ENCODE data around the gene SMAD2.

Gene SMAD2

DNA sequence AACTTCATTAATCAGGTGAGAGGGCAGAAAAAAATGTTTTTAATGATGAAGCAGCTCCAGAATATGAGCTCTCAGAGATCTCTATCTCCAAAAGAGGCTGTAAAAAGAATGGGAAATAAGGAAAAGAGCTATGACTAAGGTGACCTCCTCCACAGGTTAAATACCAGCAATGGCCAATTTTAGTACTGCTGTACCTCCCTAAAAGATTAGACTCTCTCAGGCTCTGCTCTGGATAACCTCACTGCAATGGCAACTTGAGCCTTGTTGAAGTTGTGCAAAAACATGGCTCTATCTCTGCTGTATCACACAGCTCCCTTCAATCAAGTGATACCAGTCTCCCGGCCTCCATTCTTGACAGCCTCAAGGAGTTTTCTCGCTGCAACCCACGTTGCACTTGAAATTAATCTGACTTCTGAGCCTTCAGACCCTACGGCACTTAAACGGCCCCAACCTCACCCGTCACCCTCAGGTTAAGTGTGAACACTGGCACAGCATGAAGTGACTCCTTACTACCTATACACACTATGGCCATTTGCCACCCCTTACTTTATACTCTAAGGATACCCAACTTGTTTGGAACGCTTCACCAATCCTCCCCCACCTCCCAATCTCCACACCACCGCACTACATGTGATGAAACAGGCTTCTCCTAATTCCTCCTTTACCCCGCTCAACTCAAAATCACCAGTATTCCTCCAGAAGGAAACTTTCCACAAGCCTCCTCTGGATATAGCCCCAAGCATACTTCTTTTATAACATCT is 36.3 kb downstream of the SMAD2 start:
- no peak for DNase-seq

DNA sequence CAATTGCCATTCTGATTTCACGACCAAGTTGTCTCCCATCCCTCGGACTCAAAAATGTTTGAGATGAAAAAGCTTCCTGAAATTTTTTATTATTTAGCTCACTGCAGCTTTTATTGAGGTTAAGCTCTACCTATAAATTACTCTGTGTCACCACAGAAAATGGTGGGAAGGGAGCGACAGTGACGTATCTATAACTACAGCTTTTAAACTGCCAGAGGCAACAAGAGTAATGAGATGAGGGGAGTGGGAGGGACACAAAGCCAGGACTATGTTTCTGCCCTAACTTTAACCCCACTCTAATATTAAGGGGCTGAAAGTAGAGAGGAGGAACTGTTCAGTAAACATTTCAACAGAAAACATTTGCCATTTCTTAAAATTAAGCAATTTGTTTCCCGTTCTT is 37.4 kb downstream of the SMAD2 start:
- no peak for DNase-seq

DNA sequence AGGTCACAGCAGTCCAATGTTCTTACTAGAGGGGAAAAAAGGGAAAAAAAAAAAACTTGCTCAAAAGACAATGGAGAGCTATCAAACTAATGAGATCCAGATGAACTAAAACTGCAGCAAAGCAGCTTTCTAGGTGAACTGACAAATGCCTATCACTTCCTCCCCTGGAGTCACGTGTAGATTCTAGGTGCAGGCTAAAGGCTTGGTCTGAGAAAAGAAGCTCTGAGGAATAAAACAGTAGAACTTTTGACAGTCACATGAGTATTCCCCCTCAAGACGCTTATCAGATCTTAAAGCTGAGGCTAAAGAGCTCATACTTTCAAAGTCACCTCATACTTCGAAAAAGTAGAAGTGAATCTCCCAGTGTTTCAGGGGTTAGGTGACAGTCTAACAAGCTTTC is 42.3 kb downstream of the SMAD2 start:
- DNase-seq: no peak

DNA sequence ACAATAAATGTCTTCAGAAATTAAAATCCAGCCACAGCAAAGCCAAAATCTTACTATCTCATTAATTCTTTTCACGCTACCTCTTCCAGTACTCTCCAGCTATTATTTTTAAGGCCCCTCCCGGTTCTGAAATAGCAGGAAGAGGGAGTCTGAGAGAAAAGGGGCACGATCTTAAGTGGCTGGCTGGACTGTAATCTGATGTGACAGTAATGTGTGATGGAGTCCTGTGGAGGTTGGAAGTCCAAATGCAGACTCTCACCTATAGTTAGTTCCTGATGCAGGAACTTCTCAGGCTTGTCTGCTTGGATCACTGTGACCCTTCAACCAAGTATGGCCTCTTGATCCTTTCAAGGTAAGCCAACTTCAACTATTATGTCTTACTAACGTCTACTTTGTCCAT is 43.2 kb downstream of the SMAD2 start:
- no peak for DNase-seq

DNA sequence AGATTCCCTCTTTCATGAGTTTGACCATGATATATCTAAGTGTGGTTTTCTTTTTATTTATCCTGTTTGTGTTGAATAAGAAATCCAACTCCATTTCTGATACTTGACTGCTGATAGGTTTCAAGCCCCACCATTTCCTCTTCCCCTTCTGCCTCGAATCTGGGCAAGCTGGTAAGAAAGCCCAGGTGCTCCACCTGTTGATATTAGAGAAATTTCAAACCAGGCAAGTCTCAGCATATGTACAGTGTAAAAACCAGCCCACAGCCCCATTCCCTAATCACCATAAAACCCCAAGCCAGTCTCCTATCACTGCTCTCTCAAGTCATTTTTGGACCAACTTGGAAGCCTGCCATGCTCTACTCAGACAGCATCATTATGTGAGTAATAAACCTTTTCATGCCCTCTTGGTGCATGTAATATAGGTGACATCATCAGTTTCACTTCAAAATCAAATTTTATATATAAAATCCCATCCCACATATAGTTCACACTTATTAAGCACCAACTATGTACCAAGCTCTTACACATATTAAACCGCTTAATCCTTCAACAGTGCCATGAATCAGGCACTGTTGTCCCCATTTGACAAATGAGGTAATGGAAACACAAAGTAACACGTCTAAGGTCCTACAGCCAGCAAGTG is 46.6 kb downstream of the SMAD2 start:
- DNase-seq: no peak

DNA sequence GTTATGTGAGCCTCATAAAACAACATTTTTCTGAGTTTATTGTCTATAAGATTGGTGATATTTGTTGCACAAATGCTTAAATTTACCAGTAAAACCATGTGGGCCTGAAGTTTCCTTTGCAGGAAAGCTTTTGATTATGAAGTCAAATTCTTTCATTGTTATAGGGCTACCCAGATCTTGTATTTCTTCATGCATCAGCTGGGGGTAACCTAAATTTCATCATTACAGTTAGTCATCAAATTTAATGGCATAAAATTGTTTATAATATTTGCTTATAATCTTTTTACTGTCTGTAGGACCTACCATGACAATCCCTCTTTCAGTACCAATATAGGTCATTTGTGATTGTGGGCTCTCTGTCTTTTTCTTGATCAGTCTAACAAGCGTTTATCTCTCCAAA is 47.8 kb downstream of the SMAD2 start:
- no peak for DNase-seq

DNA sequence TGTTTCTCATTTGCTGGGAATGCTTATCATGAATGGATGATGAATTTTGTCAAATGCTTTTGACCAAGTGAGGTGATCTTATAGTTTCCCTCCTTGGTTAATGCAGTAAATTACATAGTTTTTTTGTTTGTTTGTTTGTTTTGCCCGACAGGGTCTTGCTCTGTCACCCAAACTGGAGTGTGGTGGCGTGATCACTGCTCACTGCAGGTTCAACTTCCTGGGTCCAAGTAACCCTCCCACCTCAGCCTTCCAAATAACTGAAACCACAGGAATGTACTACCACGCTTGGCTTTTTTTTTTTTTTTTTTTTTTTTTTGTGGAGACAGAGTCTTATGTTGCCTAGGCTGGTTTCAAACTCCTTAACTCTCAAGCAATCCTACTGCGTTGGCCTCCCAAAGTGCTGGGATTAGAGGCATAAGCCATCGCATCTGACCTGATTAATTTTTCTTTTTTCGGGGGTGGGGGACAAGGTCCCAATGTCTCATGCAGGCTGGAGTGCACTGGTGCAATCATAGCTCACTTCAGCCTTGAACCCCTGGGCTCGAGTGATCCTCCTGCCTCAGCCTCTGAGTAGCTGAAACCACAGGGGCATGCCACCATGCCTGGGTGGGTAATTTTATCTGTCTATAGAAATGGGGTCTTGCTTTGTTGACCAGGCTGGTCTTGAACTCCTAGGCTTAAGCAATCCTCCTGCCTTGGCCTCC is 48.6 kb downstream of the SMAD2 start:
- DNase-seq: no peak

DNA sequence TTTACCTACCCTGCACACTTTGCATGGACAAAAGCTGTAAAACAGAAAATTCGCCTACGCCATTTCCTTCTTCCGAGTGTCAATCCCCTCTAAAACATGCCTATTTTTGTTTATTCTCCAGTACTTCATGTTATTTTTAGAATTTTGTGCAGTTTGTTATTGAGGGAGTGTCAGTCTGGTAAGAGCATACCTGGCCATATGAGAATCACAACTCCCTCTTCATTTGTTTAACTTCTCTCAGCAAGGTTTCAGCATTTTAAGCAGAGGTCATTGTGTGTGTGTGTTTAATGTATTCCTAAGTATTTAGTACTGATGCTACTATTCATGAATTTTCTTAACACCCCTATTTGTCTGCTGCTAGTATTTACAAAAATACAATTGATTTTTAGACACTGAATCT is 49.4 kb downstream of the SMAD2 start:
- no peak for DNase-seq

DNA sequence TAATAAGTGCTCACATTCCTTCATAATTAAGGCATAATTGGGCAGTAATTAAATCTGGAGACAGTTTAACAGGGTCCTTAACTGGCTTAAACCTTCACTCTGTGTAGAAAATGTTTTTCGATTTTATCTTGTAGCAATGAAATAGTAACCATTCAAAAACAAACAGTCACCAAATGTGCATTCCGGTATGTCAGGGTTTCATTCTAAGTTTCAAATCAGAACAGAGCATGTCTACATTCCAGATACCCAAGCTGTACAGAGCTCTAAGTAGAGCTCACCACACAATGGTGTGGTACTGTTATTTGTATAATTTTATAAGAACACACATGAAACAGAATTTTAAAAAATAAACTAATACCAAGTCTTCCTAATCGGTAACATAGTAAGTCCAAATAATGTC is 52.6 kb downstream of the SMAD2 start:
- no peak for DNase-seq

DNA sequence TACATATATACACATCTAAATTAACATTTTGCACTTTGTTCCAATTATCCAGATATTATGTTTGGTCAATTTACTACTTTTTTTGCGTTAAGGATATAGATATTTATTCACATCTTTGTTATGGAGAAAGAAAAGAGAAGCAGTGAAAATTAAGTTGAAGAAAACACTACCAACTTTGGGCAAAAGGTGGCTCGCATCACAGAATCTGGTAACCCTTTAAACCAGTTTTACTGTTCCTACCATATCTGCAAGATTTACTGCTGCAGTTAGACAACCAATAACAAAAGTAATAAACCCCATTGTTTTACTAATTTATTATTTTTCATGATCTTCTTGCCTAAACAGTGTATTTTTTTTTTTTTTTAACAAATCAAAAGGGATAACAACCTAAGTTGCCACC is 53.6 kb downstream of the SMAD2 start:
- no peak for DNase-seq

DNA sequence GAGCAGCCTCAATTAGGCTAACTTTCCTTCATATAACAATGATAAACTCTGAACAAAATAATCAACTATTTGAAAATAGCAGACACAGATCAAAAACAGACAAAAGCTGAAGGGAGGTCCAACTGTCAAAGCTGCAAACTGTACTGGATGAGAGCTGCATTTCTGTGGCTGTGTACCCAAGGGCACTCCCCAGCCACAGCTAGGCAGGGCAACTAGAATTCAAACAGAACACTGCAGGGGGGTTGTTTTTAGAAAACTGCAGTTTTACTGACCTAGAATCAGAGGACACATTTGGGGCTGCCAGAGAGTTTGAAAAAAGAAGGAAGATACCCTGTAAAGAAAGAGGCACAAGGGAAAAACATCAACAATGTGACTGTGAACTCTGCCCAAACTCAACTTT is 56.8 kb downstream of the SMAD2 start:
- no peak for DNase-seq

DNA sequence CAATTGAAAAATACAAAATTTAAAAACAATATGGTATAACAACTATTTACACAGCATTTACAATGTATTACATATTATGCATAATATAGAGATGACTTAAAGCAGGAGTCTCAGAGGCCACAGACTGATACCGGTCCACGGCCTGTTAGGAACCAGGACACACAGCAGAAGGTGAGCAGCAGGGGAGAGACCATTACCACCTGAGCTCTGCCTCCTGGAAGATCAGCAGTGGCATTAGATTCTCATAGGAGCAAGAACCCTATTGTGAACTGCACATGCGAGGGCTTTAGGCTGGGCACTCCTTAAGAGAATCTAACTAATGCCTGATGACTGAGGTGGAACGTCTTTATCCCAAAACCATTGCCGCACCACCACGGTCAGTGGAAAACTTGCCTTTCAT is 58.0 kb downstream of the SMAD2 start:
- DNase-seq: no peak

DNA sequence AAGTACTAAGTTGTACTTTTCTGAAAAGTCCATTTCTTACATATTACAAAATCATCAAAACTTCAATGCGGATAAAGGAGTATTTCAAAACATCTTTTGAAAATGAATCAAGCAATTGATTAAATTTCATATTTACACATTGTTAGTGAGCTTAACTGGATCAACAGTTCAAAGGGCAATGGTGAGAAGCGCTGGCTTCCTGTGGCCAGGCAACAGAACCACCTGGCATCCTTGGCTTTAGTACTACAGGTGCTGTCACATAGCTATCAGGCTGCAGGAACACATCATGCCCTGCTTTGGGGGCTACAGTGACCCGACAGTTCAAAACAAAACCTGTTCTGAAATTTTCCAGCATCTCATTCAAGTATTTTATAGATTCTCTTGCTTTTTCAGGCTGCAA is 59.2 kb downstream of the SMAD2 start:
- DNase-seq: peak; percentile 31

DNA sequence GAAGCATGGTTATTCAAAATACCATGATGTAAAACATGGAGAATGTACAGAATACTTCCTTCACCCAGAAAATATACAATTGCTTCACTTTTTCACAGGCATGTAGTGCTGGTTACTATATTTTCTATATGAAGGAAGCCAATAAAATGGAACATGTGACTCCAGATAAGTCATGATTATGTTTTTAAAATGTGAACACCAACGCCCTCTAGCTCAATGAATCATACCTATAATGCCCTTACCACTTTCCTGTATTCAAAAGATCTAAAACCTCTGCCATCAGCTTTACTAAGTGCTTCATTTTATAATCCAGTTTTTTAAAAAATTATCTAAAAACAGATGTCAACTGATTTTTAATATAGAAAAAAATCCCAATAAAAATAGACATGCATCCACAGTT is 59.9 kb downstream of the SMAD2 start:
- DNase-seq: no peak

DNA sequence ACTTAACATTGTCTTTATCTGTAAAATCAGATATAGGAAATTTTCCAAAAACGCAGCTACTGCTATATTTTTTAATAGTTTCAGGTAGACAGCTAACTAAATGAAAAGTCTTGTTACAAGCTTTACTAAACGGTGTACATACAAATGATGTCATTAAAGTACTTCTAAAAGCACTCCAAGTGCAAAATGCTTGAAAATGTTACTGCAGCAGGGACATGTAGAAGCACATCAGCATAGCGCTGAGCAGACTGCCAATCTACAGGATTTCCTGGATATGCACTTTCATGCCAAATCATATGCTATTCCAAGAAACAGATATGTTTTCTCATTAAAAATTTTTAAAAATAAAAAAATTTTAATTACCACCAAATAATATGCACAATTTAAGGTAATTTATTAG is 61.7 kb downstream of the SMAD2 start:
- peak; percentile 31 for DNase-seq

DNA sequence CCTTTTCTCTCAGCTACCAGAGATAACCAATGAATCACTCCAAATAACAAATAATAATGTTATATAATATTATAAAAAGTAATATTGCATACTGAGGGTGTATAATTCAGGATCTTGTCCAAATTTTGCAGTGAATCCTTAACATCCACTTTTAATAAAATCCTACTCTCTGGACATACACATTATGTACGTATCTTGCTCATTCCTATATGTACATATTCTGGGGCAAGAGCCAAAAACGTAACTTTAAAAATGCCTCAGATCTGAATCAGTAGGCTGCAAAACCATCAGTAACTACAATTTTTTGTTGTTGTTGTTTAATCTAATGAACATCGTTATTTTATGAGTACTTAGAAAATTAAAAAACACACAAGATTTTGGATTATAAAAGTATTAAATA is 65.3 kb downstream of the SMAD2 start:
- no peak for DNase-seq

DNA sequence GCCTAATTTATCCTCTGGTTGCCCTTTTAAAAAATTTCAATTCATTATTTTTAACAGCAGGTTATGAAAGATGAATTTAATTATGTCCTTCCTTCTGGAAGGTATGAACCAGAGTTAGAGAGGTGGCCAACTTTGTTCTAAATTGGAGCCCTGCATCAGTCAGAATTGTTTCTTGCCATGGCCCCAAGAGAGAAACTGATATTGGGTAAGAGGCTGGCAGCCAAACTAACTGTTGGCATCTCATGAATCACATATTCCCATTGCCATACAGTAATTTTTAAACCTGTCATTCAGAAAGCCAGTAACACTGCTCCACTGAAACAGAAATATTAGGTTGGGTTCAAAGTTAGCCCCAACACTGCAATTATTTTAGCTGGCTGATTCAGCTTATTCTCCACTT is 67.4 kb downstream of the SMAD2 start:
- no peak for DNase-seq

DNA sequence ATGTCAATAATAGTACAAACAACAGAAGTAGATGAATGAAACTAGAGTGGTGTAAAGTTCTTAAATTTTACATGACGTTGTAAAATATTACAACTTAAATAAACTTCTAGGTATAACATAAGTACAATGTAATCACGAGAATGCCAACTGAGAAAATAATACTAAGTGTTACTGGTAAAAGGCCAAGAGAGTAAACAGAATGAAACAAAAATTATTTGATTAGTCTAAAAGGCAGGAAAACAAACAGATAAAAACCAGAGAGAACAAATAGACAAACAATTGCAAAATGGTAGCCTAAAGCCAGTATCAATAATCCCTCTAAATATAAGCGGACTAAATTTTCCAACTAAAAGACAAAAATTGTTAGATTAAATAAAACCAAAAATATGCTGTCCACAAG is 71.9 kb downstream of the SMAD2 start:
- no peak for DNase-seq

DNA sequence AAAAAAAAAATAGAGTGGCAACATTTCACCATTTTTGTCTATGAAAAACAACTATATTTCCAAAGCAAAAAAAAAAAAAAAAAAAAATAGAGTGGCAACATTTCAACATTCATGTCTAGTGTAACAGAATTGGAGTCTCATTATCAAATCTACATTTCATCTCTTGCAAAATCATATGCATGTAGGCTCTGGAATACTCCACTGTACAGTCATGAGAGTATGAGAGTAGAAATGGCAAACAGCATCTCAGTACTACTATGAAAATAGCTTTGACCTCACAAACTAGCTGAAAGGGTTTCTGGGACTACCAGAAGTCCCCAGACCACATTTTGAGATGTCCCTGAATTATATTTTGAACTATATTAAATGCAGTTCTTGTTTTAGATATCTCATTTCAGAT is 82.8 kb downstream of the SMAD2 start:
- no peak for DNase-seq

DNA sequence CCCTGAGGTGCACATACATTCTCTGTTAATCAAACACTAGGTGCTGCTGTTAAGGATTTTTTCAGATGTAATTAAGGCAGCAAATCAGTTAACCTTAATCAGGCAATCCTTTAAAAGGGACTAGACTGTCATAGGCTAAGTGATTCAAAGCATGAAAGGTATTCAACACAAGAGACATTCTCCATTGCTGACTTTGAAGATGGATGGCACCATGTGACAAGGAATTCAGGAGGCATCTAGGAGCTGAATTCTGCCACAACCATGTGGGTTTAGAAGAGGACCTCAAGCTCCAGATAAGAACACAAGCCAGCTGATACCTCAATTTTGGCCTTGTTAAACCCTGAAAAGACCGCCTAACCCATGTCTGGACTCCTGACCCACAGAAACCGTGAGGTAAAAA is 84.0 kb downstream of the SMAD2 start:
- no peak for DNase-seq

DNA sequence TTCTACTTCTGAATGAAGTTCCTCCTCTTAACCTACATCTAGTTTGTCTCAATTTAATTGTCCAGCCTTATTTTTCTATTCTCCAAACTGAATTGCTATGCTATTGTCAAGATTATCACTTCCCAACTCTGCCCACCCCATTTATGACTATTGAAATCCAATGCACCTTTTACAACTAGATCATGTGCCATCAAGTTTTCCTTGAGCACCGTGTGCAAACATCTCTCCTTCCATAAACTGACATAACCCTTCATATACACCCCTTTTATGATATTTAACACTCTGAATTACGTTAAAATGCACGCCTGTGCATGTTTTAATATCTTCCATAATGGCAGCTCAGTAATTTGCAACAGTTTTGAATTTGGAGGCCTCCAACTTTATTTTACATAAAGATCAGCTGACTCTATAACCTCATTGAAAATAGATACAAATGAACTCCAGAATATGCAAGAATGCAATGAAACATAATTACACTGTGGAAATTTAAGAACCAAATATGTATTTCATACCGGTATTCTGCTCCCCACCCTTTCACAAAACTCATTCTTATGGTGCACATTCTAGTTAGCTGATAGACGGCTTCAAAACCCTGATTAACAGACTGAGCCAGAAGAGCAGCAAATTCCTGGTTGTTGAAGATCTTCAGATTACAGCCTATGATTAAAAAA is 85.5 kb downstream of the SMAD2 start:
- no peak for DNase-seq

DNA sequence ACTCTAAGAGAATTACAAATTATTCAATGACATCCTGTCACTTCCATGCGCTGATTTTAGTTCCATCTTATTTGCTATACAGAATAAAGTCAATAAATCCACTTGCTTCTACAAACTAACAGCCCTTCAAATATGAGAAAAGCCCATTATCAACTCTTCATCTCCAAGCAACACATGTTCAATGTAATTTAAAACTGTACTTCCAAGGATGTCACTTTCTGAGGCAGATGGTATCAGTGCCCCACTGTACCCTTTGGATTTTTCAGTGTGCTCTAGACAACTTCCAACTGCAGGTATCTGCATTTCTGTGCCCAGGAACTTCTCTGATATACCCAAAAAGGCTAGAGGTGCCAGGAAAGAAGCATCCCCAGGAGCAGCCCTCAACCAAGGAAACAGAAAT is 87.6 kb downstream of the SMAD2 start:
- DNase-seq: no peak

DNA sequence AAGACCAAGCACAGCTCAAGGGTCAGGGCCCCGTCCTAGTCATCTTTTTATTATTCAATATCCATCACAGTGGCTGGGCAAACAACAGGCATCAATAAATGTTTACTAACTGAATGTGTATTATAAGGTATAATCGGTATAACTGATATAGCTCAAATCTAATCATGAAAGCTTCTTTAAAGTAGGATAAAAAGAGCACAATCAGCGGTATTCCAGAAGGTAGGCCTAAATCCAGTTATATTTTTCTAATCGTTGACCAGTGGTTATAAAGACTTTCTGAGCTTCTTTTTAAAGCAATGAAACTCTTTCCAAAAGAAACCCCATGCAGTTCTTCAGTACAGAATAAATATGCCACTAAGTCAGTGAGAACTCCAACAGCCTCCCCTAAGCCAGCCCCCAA is 92.1 kb downstream of the SMAD2 start:
- no peak for DNase-seq

DNA sequence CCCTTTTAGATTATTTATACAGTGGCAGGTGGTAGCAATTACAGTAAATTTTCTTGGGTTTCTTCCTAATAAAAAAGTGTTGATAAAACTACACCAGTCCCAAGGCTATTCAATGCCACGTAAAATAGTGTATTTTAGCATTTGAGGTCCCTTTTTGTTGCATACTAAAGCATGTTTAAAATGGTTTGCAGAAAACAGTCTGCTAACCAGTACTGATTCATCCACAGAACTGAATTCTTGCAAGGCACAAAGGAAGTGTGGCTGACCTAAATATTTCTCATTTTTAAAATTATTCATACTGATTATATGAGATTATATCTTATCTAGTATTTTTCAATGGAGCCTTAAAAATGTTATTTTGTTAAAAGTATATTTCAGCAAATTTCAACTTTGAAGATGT is 98.1 kb downstream of the SMAD2 start:
- no peak for DNase-seq

All from DMS53 (cell line).